HG03064 (cell line): ENCODE data around the gene OGDHL.

Experiments used
- ATAC-seq: cut with Tn5 transposase; IDR thresholded peaks from one replicate; pipeline ENCODE4 v1.9.1; 2021; ENCODE audit warnings: low read depth; ENCODE audit not compliant: unreplicated experiment

Gene OGDHL

DNA sequence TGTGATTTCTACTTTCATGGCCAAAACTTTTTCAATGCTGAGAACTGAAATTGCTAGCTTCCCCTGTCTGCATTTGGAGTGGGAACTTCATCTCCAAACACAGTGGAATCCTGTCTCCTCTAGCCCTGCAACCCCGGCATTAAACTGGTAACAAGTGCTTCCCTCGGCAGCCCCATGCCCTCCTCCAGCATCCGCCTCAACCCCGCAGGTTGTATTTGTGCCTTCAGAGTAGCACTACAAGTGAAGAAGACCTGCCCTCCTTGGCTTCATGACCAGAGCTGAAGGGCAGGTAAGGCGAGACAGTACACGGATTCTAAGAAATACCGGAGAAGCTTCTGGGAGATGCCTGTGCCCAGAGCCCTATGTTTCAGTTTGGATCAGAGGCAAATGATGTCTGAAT is 65.8 kb downstream of the OGDHL start:
- ATAC-seq, result no peak

DNA sequence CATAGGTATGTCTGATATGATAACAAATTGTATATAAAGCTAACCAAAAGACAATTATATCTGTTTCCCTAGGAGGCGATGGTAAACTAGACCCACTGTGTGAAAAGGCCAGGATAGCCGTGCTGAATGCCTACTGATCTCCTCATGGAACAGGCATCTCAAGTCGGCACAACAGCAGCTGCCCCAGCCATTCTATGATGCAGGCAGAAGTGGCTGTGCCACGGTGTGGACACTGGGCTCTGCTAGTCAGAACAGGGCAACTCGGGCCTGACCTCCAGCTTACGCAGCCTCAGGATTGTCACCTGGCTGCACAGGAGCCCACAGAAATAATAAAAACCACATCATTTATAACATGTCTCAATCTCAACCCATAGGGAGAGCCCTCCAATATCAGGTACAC is 67.7 kb downstream of the OGDHL start:
- no peak for ATAC-seq

DNA sequence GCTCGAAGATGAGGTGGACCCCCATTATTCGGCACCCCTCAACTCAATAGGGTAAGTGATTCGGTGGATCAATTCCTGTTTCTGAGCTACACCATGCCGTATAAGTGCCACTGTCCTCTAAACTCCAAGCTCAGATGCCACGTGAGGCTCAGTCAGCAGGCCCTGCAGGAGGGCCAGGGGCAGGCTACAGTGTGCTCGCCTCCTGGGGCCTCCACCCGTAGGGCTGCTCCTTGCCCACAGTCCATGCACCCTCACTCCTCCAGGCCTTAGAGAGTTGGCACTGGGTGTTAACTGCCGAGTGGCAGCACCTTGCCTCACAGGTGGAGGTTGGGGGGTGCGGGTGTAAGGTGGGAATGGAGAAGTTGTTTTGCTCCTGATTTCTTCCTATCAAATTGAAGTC is 70.5 kb downstream of the OGDHL start:
- ATAC-seq, result no peak

DNA sequence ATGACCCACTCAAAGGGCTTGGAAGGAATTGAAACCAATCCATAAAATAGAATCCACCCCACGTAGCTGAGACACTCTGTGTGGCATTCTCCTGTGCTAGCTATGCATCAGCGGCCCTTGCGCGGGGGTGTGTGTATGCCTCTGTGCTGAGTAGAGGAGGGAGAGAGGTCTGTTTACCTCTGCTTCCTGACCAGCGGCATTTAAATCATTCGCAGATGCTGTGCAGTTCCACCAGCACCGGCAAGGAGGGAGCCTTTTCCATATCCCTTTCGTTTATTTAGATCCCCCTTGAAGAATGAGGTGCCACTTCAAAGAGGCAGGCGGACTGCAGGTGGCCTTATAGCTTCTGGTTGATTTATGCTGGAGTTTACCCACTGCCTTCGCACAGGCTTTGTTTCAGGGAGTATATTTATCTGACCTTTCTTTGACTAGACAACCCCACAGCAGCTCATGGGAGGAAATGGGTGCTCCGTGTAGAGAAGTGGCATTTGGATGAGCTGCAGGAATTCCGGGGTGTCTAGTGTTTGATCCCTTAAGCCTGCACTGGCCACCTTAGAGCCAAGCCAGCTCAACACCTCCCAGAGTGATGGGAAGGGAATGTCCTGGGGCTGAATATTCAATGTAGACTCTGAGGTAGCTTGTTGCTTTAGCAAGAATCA is 71.3 kb downstream of the OGDHL start:
- ATAC-seq, result no peak

DNA sequence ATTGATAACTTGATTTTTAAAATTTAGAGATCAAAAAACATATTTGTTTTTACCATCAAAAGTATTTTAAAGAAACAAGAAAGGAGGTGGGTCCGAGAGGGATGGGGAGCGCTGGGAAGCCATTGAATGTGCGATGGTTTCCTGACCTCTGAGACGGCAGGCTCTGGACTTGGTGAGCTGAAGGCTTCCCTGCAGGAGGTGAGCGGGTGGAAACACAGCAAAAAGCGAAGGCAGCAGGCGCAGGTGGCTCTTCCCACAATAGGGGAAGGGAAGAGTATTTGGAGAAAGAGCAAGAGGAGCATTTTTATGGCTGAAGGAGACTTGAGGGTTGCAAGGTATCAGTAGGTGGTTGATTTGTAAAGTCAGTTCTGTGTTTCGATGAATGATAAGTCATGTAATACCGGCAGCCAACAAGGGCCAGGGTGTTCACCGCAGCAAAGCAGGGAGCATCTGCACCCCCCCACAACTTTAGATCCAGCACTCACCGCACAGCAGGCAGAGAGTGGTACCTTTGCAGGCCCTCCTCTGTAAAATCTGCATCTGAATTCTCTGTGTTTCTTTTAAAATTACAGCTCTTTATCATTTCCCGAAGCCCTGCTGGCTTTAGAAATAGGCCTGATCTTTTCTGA is 72.1 kb downstream of the OGDHL start:
- ATAC-seq, result no peak

DNA sequence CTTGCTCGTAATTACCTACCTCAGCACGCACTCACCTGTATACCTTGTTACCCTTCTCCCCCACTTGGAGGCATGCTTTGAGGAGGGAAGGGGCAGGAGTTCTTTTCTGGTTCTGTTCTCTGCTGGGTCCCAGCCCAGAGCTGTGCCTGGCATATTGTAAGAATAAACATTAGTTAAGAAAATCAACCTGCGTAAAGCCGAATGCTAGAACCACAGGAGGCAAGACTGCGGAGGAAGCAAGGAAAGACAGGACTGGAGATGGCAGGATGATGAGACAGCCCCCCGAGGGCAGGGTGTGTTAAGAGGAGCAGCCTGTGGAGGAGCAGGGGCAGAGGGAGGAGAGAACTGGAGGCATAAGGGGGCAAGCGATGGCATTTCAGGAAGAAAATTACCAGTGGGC is 73.2 kb downstream of the OGDHL start:
- ATAC-seq, result no peak

DNA sequence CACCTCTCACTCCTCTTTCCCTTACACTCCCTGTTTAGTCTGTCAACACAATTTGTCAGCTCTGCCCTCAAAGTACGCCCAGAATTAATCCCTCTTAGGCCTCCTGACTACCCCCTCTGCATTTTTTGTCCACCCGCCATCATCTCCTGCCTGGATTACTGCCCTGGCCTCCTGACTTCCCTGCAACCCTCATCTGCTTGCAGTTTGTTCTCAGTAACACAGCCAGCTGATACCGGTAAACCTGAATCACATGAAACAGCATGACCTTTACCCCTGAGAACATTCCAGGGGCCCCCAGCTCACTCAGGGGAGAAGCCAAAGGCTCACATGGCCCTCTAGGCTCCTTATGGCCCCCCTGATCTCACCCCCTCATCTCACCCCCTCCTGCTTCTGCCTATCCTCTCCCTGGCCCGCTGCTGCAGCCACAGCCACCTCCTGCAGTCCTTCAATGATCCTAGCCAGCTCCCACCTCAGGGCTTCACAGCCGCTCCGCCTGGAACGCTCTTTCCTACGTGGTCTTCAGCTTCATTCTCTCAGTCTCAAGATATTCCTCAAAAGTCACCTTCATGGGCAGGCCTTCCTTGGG is 73.8 kb downstream of the OGDHL start:
- no peak for ATAC-seq

DNA sequence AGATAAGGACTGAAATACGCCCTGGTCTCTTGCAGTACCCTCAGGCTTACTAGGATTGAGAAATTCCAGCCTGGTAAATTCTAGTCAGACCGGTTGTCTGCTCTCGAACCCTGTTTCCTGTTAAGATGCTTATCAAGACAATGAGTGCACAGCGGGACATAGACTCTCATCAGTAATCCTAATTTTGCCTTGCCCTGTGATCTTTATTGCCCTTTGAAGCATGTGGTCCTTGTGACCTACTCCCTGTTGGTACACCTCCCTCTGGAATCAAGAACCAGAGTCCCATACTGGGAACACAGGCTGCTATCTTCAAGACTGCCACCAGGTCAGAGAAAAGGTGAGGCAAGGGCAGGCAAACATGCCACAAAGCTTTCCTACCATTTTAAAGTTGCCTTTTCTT is 75.5 kb downstream of the OGDHL start:
- ATAC-seq, result no peak
